ENCODE measurements around the gene GMDS.

Gene GMDS

GRCh38 chr6:1786455-1787453 lies 458.7 kb downstream of the GMDS start:
- DNase-seq, result no peak

GRCh38 chr6:1784422-1784884 lies 461.0 kb downstream of the GMDS start:
- DNase-seq, result no peak

- DNase-seq, result no peak
These were observed 463.6 kb downstream of the GMDS start for GRCh38 chr6:1781817-1782184.

- DNase-seq, result no peak
These were observed 464.1 kb downstream of the GMDS start for GRCh38 chr6:1781152-1781816.

- no peak for DNase-seq
These were observed 465.0 kb downstream of the GMDS start for GRCh38 chr6:1780251-1780867.

- no peak for DNase-seq
These were observed 466.6 kb downstream of the GMDS start for GRCh38 chr6:1778686-1779235.

GRCh38 chr6:1777921-1778685 lies 467.3 kb downstream of the GMDS start:
- DNase-seq, result no peak

- no peak for DNase-seq
These were observed 470.0 kb downstream of the GMDS start for GRCh38 chr6:1775441-1775840.

- no peak for DNase-seq
These were observed 471.0 kb downstream of the GMDS start for GRCh38 chr6:1774226-1774915.

- DNase-seq, result no peak
These were observed 471.7 kb downstream of the GMDS start for GRCh38 chr6:1773700-1774099.

GRCh38 chr6:1770968-1771723 lies 474.3 kb downstream of the GMDS start:
- no peak for DNase-seq

GRCh38 chr6:1770435-1770843 lies 475.0 kb downstream of the GMDS start:
- no peak for DNase-seq

GRCh38 chr6:1767481-1768246 lies 477.7 kb downstream of the GMDS start:
- no peak for DNase-seq

- no peak for DNase-seq
These were observed 478.8 kb downstream of the GMDS start for GRCh38 chr6:1766654-1767053.

GRCh38 chr6:1765160-1765903 lies 480.1 kb downstream of the GMDS start:
- no peak for DNase-seq

- DNase-seq, result no peak
These were observed 480.9 kb downstream of the GMDS start for GRCh38 chr6:1764397-1764987.

GRCh38 chr6:1763404-1763803 lies 482.0 kb downstream of the GMDS start:
- no peak for DNase-seq

- DNase-seq, result no peak
These were observed 483.2 kb downstream of the GMDS start for GRCh38 chr6:1762203-1762602.

GRCh38 chr6:1761477-1761877 lies 483.9 kb downstream of the GMDS start:
- DNase-seq, result no peak
